H9 (cell line): ENCODE results near the gene TMEM184B. TPM values are rescaled to one million over a fixed set of nuclear protein-coding genes. Genes with fewer than 3 reads are reported as not detected.

Source experiments
- DNase-seq: peaks from one replicate; pipeline ENCODE4 v3.0.0-alpha.2; 2017
- H2AFZ ChIP-seq: one replicate; pipeline ENCODE4 v1.6.1; 2013; ENCODE audit warnings: mild to moderate bottlenecking, low read length, control low read depth, moderate library complexity
- H2AK5ac ChIP-seq: 2 replicates; pipeline ENCODE4 v1.6.1; 2013; ENCODE audit warnings: low read length, control low read depth, mixed read lengths; ENCODE audit not compliant: insufficient read length
- H2BK120ac ChIP-seq: one replicate; pipeline ENCODE4 v1.6.1; 2013; ENCODE audit warnings: low read depth, mild to moderate bottlenecking, low read length, control low read depth, inconsistent platforms; ENCODE audit not compliant: poor library complexity, severe bottlenecking
- H2BK12ac ChIP-seq: 2 replicates; pipeline ENCODE4 v1.6.1; 2013; ENCODE audit warnings: low read length, control low read depth, mixed read lengths, low read depth; ENCODE audit not compliant: insufficient read length
- H2BK15ac ChIP-seq: 2 replicates; pipeline ENCODE4 v1.6.1; 2013; ENCODE audit warnings: low read depth, low read length, control low read depth
- H2BK20ac ChIP-seq: one replicate; pipeline ENCODE4 v1.6.1; 2013; ENCODE audit warnings: low read depth, mild to moderate bottlenecking, low read length, control low read depth, inconsistent platforms; ENCODE audit not compliant: poor library complexity, severe bottlenecking
- H2BK5ac ChIP-seq: 2 replicates; pipeline ENCODE4 v1.6.1; 2013; ENCODE audit warnings: low read length, control low read depth, mixed read lengths; ENCODE audit not compliant: insufficient read length
- H3K14ac ChIP-seq: 2 replicates; pipeline ENCODE4 v1.6.1; 2013; ENCODE audit warnings: low read length, control low read depth; ENCODE audit not compliant: insufficient read depth
- H3K18ac ChIP-seq: 2 replicates; pipeline ENCODE4 v1.6.1; 2013; ENCODE audit warnings: low read depth, mild to moderate bottlenecking, mixed read lengths, low read length, control low read depth; ENCODE audit not compliant: insufficient read length
- H3K23ac ChIP-seq: 2 replicates; pipeline ENCODE4 v1.6.1; 2013; ENCODE audit warnings: low read length, control low read depth, mixed read lengths, low read depth; ENCODE audit not compliant: insufficient read length
- H3K23me2 ChIP-seq: 2 replicates; pipeline ENCODE4 v1.6.1; 2013; ENCODE audit warnings: low read depth, mild to moderate bottlenecking, mixed read lengths, low read length, control low read depth; ENCODE audit not compliant: insufficient read length, poor library complexity, severe bottlenecking
- H3K27ac ChIP-seq: 2 replicates; pipeline ENCODE4 v1.5.1; 2013; ENCODE audit warnings: low read length, control low read depth, mixed read lengths, low read depth; ENCODE audit not compliant: insufficient read length
- H3K27me3 ChIP-seq: 2 replicates; pipeline ENCODE4 v1.6.1; 2013; ENCODE audit warnings: low read length, control low read depth, inconsistent platforms; ENCODE audit not compliant: insufficient read depth
- H3K4ac ChIP-seq: 2 replicates; pipeline ENCODE4 v1.6.1; 2013; ENCODE audit warnings: low read depth, mild to moderate bottlenecking, control low read depth, inconsistent platforms, low read length, moderate library complexity
- H3K4me1 ChIP-seq: 2 replicates; pipeline ENCODE4 v1.6.1; 2013; ENCODE audit warnings: low read length, control low read depth, inconsistent platforms; ENCODE audit not compliant: insufficient read depth
- H3K4me2 ChIP-seq: 2 replicates; pipeline ENCODE4 v1.6.1; 2013; ENCODE audit warnings: low read length, control low read depth, mixed read lengths; ENCODE audit not compliant: insufficient read length, insufficient read depth
- H3K56ac ChIP-seq: 2 replicates; pipeline ENCODE4 v1.6.1; 2013; ENCODE audit warnings: low read depth, mild to moderate bottlenecking, mixed read lengths, low read length, control low read depth; ENCODE audit not compliant: insufficient read length
- H3K79me1 ChIP-seq: 2 replicates; pipeline ENCODE4 v1.6.1; 2013; ENCODE audit warnings: low read depth, mild to moderate bottlenecking, moderate library complexity, low read length, control low read depth, inconsistent platforms; ENCODE audit not compliant: insufficient read depth, poor library complexity, severe bottlenecking
- H3K79me2 ChIP-seq: 2 replicates; pipeline ENCODE4 v1.6.1; 2013; ENCODE audit warnings: low read length, control low read depth, inconsistent platforms; ENCODE audit not compliant: insufficient read depth
- H3K9ac ChIP-seq: 2 replicates; pipeline ENCODE4 v1.6.1; 2013; ENCODE audit warnings: low read length, control low read depth, mixed read lengths; ENCODE audit not compliant: insufficient read length; ENCODE audit errors: extremely low read depth
- H3K9me3 ChIP-seq: one replicate; pipeline ENCODE4 v1.6.1; 2013; ENCODE audit warnings: low read depth, low read length, inconsistent platforms; ENCODE audit not compliant: control insufficient read depth
- H3T11ph ChIP-seq: one replicate; pipeline ENCODE4 v1.6.1; 2013; ENCODE audit warnings: mild to moderate bottlenecking, low read length, control low read depth, inconsistent platforms
- H4K20me1 ChIP-seq: one replicate; pipeline ENCODE4 v1.6.1; 2013; ENCODE audit not compliant: control insufficient read depth, insufficient read length, insufficient read depth
- H4K5ac ChIP-seq: 2 replicates; pipeline ENCODE4 v1.6.1; 2013; ENCODE audit warnings: low read depth, mild to moderate bottlenecking, mixed read lengths, low read length, control low read depth; ENCODE audit not compliant: insufficient read length
- H4K8ac ChIP-seq: replicated peaks from 2 replicates; pipeline ENCODE4 v1.6.1; 2013; ENCODE audit warnings: low read length, control low read depth, mixed read lengths, low read depth; ENCODE audit not compliant: insufficient read length
- H4K91ac ChIP-seq: 2 replicates; pipeline ENCODE4 v1.6.1; 2013; ENCODE audit warnings: low read depth, mild to moderate bottlenecking, moderate library complexity, mixed read lengths, low read length, control low read depth; ENCODE audit not compliant: insufficient read length
- H3K27ac Mint-ChIP-seq, 3 experiments: 2 replicates in 2 of 3; 3 replicates in 1 of 3; pipeline ENCODE4 v1.8.0; 2020 to 2021; ENCODE audit warnings: mixed read lengths in 3 of 3, mild to moderate bottlenecking in 1 of 3, moderate library complexity in 1 of 3
- H3K27me3 Mint-ChIP-seq: 2 replicates; pipeline ENCODE4 v1.8.0; 2021; ENCODE audit warnings: low read depth, mild to moderate bottlenecking, moderate library complexity, mixed read lengths
- H3K36me3 Mint-ChIP-seq, 3 experiments: 2 replicates in 2 of 3; 3 replicates in 1 of 3; pipeline ENCODE4 v1.8.0; 2020 to 2021; ENCODE audit warnings: low read depth in 3 of 3, mixed read lengths in 3 of 3; ENCODE audit not compliant: insufficient read depth in 1 of 3
- H3K4me1 Mint-ChIP-seq, 2 experiments: 2 replicates each; pipeline ENCODE4 v1.8.0; 2020; ENCODE audit warnings: mixed read lengths in 2 of 2
- H3K4me3 Mint-ChIP-seq, 2 experiments: 2 replicates in 1 of 2; 3 replicates in 1 of 2; pipeline ENCODE4 v1.8.0; 2020 to 2021; ENCODE audit warnings: mild to moderate bottlenecking in 2 of 2, mixed read lengths in 2 of 2, moderate library complexity in 1 of 2
- H3K9me3 Mint-ChIP-seq, 2 experiments: 2 replicates in 1 of 2; 3 replicates in 1 of 2; pipeline ENCODE4 v1.8.0; 2020; ENCODE audit warnings: mild to moderate bottlenecking in 2 of 2, mixed read lengths in 2 of 2, moderate library complexity in 1 of 2
- CTCF ChIP-seq: fragments of 200-600 bp; sonication (generic); conservative IDR thresholded peaks from 3 replicates; pipeline ENCODE4 v1.8.0; 2021; ENCODE audit warnings: antibody characterized with exemption, mild to moderate bottlenecking
- WGBS: extraction: QIAGEN DNeasy Blood & Tissue Kit; methylation state at CpG from one replicate; pipeline ENCODE4 v1.1.7; 2013; ENCODE audit warnings: missing lambda C conversion rate, low lambda C conversion rate, mixed read lengths; ENCODE audit not compliant: insufficient read length; ENCODE audit errors: extremely low coverage; 5-methylcytosine and 5-hydroxymethylcytosine counted together
- total RNA-seq: library from RNA; stranded (reverse); gene quantifications from 2 replicates; pipeline ENCODE4 v1.2.1, GENCODE V29; 2021

The TMEM184B gene
- total RNA-seq, 1 experiment from 2014 or later = 58.5 TPM

GRCh38 chr22:38309614-38310517 is 37.1 kb upstream of the TMEM184B start:
- Histone ChIP-seq H3K4me2 (no peak overlapping the region), H2AFZ (no peak overlapping the region), H4K8ac (no peak overlapping the region), H2BK5ac (no peak overlapping the region), H2BK20ac (no peak overlapping the region), H3K23me2 (no peaks in the 10 kb centered on the region), H3K4ac (no peak overlapping the region), H3K56ac (no peak overlapping the region), H3K18ac (no peak overlapping the region), H3K14ac (no peak overlapping the region; the same call in 1 of the 2 replicates), H3K9me3 (no peaks in the 10 kb centered on the region), H3K79me2 (peaks cover 79% of the 10 kb centered on the region; the same call in 1 of the 2 replicates), H4K5ac (no peak overlapping the region), H3K79me1 (no peaks in the 10 kb centered on the region), H2BK120ac (no peak overlapping the region), H3K4me1 (peaks cover 3% of the 10 kb centered on the region; the same call in 1 of the 2 replicates), H2BK12ac (no peak overlapping the region), H4K91ac (no peak overlapping the region), H3K27ac (no peak overlapping the region), H3T11ph (no peak overlapping the region), H4K20me1 (no peaks in the 10 kb centered on the region), H2BK15ac (no peak overlapping the region), H2AK5ac (no peak overlapping the region), H3K27me3 (no peaks in the 10 kb centered on the region), H3K9ac (no peak overlapping the region), H3K23ac (no peak overlapping the region)
- H3K27me3 Mint-ChIP-seq = no peaks in the 10 kb centered on the region
- no peak overlapping the region for H3K4me3 Mint-ChIP-seq
- H3K4me1 Mint-ChIP-seq = peaks cover 69 to 83% of the 10 kb centered on the region in 2 experiments
- H3K36me3 Mint-ChIP-seq = peaks cover 31 to 77% (median 75%) of the 10 kb centered on the region in 3 experiments; a peak in 6 of 7 replicates
- no peaks in the 10 kb centered on the region; a peak in 1 of 5 replicates for H3K9me3 Mint-ChIP-seq
- no peak for TF ChIP-seq CTCF
- no peak for DNase-seq
- WGBS = no CpG with 5 or more reads among the region's 18 CpGs
- peak overlapping the region in 2 of 3 experiments; percentile 81 to 86; a peak in 5 of 7 replicates for H3K27ac Mint-ChIP-seq
